GM12873 (cell line): ENCODE results near the gene NEDD4L.

Experiments
- TF ChIP-seq, protein P1 (sequence below): IDR thresholded peaks from 2 replicates; pipeline ENCODE4 v1.5.1; 2012; ENCODE audit warnings: low read depth, mild to moderate bottlenecking, moderate library complexity, low read length, control low read depth; ENCODE audit not compliant: insufficient read depth; ENCODE audit errors: missing control alignments

The NEDD4L gene

GRCh38 chr18:58088691-58089065, 44.7 kb downstream of the NEDD4L start:
- TF ChIP-seq, protein P1, sequence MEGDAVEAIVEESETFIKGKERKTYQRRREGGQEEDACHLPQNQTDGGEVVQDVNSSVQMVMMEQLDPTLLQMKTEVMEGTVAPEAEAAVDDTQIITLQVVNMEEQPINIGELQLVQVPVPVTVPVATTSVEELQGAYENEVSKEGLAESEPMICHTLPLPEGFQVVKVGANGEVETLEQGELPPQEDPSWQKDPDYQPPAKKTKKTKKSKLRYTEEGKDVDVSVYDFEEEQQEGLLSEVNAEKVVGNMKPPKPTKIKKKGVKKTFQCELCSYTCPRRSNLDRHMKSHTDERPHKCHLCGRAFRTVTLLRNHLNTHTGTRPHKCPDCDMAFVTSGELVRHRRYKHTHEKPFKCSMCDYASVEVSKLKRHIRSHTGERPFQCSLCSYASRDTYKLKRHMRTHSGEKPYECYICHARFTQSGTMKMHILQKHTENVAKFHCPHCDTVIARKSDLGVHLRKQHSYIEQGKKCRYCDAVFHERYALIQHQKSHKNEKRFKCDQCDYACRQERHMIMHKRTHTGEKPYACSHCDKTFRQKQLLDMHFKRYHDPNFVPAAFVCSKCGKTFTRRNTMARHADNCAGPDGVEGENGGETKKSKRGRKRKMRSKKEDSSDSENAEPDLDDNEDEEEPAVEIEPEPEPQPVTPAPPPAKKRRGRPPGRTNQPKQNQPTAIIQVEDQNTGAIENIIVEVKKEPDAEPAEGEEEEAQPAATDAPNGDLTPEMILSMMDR, result no peak

GRCh38 chr18:58091099-58091611, 47.1 kb downstream of the NEDD4L start:
- TF ChIP-seq, protein P1, result no peak

GRCh38 chr18:58093311-58093803, 49.3 kb downstream of the NEDD4L start:
- TF ChIP-seq, protein P1, result no peak

DNA sequence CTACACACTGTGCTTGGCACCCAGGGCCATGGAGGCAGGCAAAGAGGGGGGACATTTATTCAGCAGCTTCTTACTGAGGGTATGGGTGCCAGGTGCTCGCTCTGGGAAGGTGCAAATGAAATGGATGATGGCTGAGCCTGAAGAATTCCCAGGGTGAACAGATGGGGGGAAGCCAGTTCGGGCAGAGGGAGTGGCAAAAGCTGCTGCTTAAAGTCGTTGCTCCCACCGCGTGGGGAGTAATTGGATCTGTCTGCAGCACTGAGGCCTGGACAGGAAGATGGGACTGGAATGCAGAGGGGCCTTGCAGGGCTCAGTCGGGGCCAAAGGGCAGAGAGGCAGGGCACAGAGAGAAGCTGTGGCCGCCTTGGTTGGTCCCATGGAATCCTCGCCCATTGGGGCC, 51.2 kb downstream of the NEDD4L start:
- TF ChIP-seq, protein P1, result no peak

GRCh38 chr18:58095655-58096054, 51.6 kb downstream of the NEDD4L start:
- TF ChIP-seq, protein P1, result no peak

DNA sequence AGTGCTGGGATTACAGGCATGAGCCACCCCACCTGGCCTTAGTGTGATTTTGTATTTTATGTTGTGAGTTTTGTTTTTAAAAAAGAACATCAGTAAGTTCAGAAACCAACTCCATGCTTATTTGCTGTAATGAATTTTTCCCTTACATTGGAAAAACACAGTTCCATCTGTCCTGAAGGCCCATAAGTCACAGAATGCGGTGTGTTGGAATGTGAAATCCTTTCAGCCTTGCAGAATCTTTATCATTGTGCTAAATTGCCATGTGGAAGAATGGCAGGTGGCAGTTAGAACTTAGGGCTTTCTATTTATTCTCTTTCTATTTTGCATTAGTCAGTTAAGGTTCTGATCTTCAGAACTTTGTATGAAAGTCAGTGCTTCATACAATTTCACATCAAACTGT, 52.6 kb downstream of the NEDD4L start:
- TF ChIP-seq, protein P1, result no peak

DNA sequence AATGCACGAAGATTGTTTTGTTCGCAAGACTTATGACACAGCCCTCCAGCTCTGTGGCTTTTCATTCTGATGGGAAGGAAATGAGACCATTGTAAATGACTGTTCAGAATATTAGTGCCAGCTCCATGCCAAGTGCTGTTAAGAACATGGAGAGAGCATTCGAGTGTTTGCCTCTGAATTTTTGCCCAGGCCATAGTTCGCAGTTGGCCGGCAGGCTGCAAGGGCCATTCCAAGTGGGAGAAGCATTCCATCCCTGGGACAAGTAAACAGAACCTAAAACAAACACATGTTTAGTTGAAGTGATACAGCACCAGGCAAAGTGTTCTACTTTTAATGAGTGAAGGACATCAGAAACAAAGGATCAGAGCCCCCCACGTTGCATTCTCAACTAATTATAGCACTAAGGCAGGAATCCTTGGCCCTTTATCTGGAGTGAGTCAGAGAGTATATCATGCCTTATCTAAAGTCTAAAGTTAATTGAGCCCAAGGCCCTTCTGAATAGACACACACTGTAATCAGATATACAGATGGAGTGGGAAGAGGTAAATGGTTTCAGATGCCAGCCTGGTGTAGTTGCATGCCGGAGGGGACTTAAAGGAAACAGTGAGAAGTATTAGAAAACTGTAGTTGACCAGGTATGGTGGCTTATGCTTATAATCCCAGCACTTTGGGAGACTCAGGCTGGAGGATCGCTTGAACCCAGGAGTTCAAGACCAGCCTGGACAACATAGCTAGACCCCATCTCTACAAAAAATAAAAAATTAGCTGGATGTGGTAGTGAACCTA, 53.3 kb downstream of the NEDD4L start:
- TF ChIP-seq, protein P1, result no peak
